IPS-11a (cell line): Measurements from ENCODE around the gene PDE1A.
"Not testable (repeated sequence)": the region's sequence is repeated elsewhere in the genome, so short reads cannot be mapped to it uniquely, and the experiment has no call there.

Experiments used
- H3K4me3 ChIP-seq: one replicate; pipeline ENCODE4 v1.5.1; 2013; ENCODE audit warnings: low read depth, low read length, control low read depth

Gene PDE1A

GRCh38 chr2:182283512-182283911 lies 143.3 kb downstream of the PDE1A start:
- H3K4me3 ChIP-seq, result no peak overlapping the region

- H3K4me3 ChIP-seq, result no peak overlapping the region
These were observed 145.6 kb downstream of the PDE1A start for GRCh38 chr2:182281276-182281675.

- no peak overlapping the region for H3K4me3 ChIP-seq
These were observed 146.7 kb downstream of the PDE1A start for GRCh38 chr2:182280118-182280517.

- H3K4me3 ChIP-seq, result not testable (repeated sequence)
These were observed 150.2 kb downstream of the PDE1A start for GRCh38 chr2:182276662-182277061.

GRCh38 chr2:182267971-182268370 lies 158.9 kb downstream of the PDE1A start:
- no peak overlapping the region for H3K4me3 ChIP-seq

GRCh38 chr2:182266909-182267308 lies 159.9 kb downstream of the PDE1A start:
- no peak overlapping the region for H3K4me3 ChIP-seq

GRCh38 chr2:182265718-182266117 lies 161.1 kb downstream of the PDE1A start:
- H3K4me3 ChIP-seq, result no peak overlapping the region

GRCh38 chr2:182261860-182262387 lies 164.9 kb downstream of the PDE1A start:
- H3K4me3 ChIP-seq, result no peak overlapping the region

GRCh38 chr2:182259629-182260150 lies 167.1 kb downstream of the PDE1A start:
- no peak overlapping the region for H3K4me3 ChIP-seq

- H3K4me3 ChIP-seq, result no peak overlapping the region
These were observed 174.3 kb downstream of the PDE1A start for GRCh38 chr2:182252534-182252933.

- no peak overlapping the region for H3K4me3 ChIP-seq
These were observed 177.9 kb downstream of the PDE1A start for GRCh38 chr2:182248898-182249297.

GRCh38 chr2:182248362-182248761 lies 178.5 kb downstream of the PDE1A start:
- no peak overlapping the region for H3K4me3 ChIP-seq

- no peak overlapping the region for H3K4me3 ChIP-seq
These were observed 179.0 kb downstream of the PDE1A start for GRCh38 chr2:182247831-182248230.

- no peak overlapping the region for H3K4me3 ChIP-seq
These were observed 180.9 kb downstream of the PDE1A start for GRCh38 chr2:182245963-182246362.

- no peak overlapping the region for H3K4me3 ChIP-seq
These were observed 184.2 kb downstream of the PDE1A start for GRCh38 chr2:182242609-182243008.

GRCh38 chr2:182241936-182242335 lies 184.9 kb downstream of the PDE1A start:
- no peak overlapping the region for H3K4me3 ChIP-seq

- H3K4me3 ChIP-seq, result no peak overlapping the region
These were observed 185.9 kb downstream of the PDE1A start for GRCh38 chr2:182240862-182241371.

- no peak overlapping the region for H3K4me3 ChIP-seq
These were observed 196.3 kb downstream of the PDE1A start for GRCh38 chr2:182230561-182230960.

GRCh38 chr2:182229297-182229696 lies 197.5 kb downstream of the PDE1A start:
- no peak overlapping the region for H3K4me3 ChIP-seq

- no peak overlapping the region for H3K4me3 ChIP-seq
These were observed 198.1 kb downstream of the PDE1A start for GRCh38 chr2:182228741-182229140.

GRCh38 chr2:182228073-182228473 lies 198.8 kb downstream of the PDE1A start:
- H3K4me3 ChIP-seq, result no peak overlapping the region

- H3K4me3 ChIP-seq, result no peak overlapping the region
These were observed 200.0 kb downstream of the PDE1A start for GRCh38 chr2:182226807-182227206.

- no peak overlapping the region for H3K4me3 ChIP-seq
These were observed 202.2 kb downstream of the PDE1A start for GRCh38 chr2:182224669-182225068.
